Stimulated activated CD8-positive, alpha-beta memory T cell treated with anti-CD3 and anti-CD28 coated beads, Interleukin-12 subunit alpha, Interleukin-12 subunit beta, amount 100 ng/mL, for 24 hours (primary cell): Measurements from ENCODE around the gene LPAR3.

Source experiments
- DNase-seq: peaks from one replicate; pipeline ENCODE4 v3.0.0-alpha.2; 2020; ENCODE audit errors: extremely low read depth

LPAR3 gene

DNA sequence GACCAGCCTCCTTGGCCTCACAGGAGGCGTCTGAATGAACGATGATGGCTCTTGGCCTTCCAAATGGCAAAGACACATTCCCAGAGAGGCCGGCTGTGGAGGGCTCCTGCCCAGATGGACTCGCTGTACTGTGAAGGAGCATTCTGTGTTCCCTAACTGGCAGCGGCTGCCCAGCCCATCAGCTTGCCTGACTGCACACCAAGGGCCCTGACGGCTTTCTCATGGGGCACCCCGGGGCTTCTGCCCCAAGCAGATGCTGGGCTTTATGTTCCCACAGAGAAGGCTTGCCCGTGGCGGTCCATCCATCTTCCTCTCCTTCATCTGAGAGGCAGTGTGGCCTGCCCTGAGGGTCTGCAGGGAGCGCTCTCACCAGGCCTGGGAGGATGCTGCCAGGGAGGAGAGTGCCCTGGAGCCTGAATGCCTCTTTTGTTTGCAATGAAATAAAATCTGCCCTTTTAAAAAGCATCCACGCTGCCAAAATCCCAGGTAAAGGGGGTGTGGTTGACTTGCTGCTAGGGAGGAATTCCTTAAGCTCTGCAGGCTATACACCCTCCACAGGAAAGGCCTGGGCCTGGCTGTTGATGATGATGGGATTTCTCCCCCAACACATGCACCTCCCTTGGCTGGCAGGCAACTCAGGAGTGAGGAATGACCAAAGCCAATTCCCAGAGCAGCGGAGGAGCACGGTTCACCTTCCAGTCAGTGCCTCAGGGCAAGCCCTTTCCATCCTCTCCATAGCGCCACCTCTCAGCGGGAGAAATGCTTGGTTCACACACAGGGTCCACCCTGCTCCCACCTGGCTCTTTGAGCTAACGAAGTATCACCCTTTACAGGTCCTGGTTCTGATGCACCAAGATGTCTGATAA is 118.1 kb downstream of the LPAR3 start:
- no peak for DNase-seq

- DNase-seq = no peak
Measured at GRCh38 chr1:84773933-84774497, 119.0 kb downstream of the LPAR3 start.

- no peak for DNase-seq
Measured at GRCh38 chr1:84773195-84773594, 119.8 kb downstream of the LPAR3 start.

DNA sequence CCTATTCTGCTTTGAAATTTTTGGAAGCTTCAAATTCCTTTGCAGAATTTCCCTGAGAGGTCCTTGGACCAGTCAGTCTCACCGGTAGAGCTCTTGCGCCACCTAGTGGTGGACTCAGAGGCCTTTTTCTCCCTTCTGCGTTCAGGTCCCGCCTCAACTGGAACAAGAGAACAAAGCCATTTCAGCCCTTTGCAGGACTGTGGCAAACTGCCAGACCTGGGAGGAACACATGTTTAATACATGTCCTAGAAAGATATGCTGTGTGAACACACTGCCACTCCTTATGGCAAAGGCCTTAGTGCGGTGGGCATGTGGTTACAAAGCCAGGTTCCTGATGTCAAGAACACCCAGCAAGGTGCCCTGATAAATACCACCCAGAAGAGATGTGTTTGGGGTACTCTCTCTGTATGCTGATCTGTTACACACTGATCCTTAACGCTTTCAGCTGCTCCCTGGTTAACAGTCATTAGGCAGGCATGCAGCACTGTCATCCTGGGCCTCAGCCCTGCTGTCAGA is 120.5 kb downstream of the LPAR3 start:
- DNase-seq = no peak

DNA sequence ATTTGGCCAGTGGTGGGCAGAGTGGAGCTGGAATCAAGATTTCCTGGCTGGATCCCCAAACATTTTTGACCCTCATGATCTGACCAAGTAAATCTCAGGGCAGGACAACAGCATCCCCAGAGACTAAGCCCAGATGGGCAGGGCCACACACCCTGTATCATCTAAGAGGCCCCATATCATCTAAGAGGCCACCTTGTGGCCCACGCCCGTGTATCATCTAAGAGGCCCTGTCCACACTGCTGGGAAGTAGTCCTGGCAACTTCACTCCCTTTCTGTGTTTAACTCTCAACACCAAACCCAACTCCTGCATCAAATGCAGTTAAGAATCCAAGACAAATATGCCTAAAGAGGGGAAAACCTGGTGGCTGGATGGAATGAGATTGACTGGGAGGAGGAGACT is 121.1 kb downstream of the LPAR3 start:
- DNase-seq = no peak

GRCh38 chr1:84770481-84770880 is 122.5 kb downstream of the LPAR3 start:
- no peak for DNase-seq

DNA sequence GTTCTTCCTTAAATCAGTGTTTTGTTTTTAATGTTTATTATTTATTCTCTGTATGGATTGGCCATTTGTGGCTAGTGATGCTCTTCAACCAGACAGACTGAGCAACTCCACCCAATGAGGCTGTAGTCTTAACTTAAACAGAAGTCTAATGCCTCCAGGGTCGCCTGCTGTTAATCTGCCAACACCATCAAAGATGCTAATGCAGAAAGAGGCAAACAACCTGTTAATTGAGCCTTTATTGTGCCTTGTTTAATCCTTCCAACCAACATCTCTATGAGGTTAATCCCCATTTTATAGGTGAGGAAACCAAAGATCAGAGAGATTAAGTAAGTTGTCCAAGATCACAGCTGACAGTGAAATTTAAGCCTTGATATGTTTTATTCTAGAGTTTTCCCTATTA is 123.4 kb downstream of the LPAR3 start:
- no peak for DNase-seq

- DNase-seq = no peak
Measured at GRCh38 chr1:84768634-84769033, 124.4 kb downstream of the LPAR3 start.

GRCh38 chr1:84763912-84764680 is 128.9 kb downstream of the LPAR3 start:
- no peak for DNase-seq

DNA sequence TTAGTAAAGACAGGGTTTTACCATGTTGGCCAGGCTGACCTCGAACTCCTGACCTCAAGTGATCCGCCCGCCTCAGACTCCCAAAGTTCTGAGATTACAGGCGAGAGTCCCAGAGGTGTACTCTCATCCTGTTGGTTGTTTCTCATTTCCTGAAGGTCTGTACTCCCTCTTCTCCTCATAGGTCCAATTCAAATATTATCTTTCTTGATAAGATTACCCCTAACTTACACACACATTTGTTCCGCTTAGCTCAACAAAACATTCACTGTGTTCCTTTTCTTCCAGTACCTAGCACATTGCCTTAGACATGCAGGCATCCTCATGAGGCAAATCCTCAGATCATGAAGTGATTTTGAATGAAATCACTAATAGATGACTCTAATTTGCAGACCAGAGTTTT is 130.3 kb downstream of the LPAR3 start:
- no peak for DNase-seq
